Right lobe of liver (tissue), 4 donors: ENCODE results near the gene LDB1.

Experiments
- POLR2A ChIP-seq: fragments of 450-650 bp; IDR thresholded peaks from one replicate; pipeline ENCODE4 v1.6.1; 2017; ENCODE audit warnings: antibody characterized with exemption, mild to moderate bottlenecking
- TF ChIP-seq, protein P1 (sequence below), 4 donors: fragments of 200-600 bp in 3 of 4; fragments of 450-650 bp in 1 of 4; IDR thresholded peaks; one replicate each; pipeline versions ENCODE4 v1.5.1 to v1.8.0; 2016 to 2022; ENCODE audit warnings: antibody characterized with exemption in 4 of 4, mild to moderate bottlenecking in 2 of 4
- donor health status: DM: no; HTN: no; CAD: no.
- donor health status: DM: no; HTN: no; CAD: no.
- donor health status: DM: no; HTN: yes; CAD: no.

GRCh38 chr10:102159831-102160230, 39.7 kb upstream of the LDB1 start:
- TF ChIP-seq POLR2A: no peak
- TF ChIP-seq, protein P1, sequence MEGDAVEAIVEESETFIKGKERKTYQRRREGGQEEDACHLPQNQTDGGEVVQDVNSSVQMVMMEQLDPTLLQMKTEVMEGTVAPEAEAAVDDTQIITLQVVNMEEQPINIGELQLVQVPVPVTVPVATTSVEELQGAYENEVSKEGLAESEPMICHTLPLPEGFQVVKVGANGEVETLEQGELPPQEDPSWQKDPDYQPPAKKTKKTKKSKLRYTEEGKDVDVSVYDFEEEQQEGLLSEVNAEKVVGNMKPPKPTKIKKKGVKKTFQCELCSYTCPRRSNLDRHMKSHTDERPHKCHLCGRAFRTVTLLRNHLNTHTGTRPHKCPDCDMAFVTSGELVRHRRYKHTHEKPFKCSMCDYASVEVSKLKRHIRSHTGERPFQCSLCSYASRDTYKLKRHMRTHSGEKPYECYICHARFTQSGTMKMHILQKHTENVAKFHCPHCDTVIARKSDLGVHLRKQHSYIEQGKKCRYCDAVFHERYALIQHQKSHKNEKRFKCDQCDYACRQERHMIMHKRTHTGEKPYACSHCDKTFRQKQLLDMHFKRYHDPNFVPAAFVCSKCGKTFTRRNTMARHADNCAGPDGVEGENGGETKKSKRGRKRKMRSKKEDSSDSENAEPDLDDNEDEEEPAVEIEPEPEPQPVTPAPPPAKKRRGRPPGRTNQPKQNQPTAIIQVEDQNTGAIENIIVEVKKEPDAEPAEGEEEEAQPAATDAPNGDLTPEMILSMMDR (IDR thresholded peaks at IDR 0.05): no peak
